ENCODE measurements around the gene UGT1A9.

Gene UGT1A9

DNA sequence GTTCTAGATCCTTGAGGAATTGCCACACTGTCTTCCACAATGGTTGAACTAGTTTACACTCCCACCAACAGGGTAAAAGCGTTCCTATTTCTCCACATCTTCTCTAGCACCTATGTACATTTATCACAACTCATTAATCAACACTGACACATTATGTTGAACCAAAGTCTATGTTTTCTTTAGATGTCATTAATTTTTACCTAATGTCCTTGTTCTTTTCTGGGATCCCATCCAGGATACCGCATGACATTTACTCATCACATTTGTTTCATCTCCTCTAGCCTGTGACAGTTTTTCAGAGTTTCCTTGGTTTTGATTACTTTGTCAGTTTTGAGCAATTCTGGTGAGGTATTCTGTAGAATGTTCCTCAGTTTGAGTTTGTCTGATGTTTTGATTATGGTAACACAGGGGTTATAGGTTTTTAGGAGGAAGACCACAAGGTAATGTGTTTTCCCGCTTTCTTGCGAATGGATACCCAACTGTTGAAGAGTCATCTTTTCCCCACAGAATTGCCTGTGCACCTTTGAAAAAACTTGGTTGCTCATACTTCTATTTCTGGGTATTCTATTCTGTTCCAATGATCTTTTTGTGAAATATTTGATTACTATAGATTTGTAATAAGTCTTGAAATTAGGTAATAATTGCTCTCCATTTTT is 3.0 kb upstream of the UGT1A9 start:
- DNase-seq (ENCODE audit: low read depth): no peak
- TF ChIP-seq, protein P1, sequence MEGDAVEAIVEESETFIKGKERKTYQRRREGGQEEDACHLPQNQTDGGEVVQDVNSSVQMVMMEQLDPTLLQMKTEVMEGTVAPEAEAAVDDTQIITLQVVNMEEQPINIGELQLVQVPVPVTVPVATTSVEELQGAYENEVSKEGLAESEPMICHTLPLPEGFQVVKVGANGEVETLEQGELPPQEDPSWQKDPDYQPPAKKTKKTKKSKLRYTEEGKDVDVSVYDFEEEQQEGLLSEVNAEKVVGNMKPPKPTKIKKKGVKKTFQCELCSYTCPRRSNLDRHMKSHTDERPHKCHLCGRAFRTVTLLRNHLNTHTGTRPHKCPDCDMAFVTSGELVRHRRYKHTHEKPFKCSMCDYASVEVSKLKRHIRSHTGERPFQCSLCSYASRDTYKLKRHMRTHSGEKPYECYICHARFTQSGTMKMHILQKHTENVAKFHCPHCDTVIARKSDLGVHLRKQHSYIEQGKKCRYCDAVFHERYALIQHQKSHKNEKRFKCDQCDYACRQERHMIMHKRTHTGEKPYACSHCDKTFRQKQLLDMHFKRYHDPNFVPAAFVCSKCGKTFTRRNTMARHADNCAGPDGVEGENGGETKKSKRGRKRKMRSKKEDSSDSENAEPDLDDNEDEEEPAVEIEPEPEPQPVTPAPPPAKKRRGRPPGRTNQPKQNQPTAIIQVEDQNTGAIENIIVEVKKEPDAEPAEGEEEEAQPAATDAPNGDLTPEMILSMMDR (IDR thresholded peaks at IDR 0.05; ENCODE audit: low read length, missing control alignments): no peak
- H3K4me3 ChIP-seq (replicated peaks; ENCODE audit: low read depth, low read length): no peak overlapping the region

- TF ChIP-seq, protein P1 (IDR thresholded peaks at IDR 0.05; ENCODE audit: low read length, missing control alignments): no peak
- no peak for DNase-seq (ENCODE audit: low read depth)
- no peak overlapping the region for H3K4me3 ChIP-seq (replicated peaks; ENCODE audit: low read depth, low read length)
Measured at GRCh38 chr2:233672886-233673285, 1.2 kb downstream of the UGT1A9 start.

DNA sequence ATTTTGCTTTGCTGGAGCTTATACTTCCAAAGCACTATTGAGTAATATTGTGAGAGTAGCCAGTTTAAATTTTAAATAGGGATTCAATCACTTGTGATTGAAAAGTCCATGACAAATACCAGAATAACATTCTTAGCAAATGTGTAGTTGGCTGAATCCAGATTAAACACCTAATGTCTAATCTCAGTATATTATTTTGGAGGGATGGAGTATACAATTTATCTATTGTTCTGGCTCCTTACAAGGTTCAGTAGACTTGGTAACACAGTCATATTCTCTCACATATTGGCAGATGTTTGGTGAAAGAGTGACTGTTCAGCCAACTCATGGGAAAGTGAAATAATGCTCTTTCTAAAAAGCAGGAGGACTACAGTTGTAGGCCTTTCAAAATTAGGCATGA is 2.2 kb downstream of the UGT1A9 start:
- TF ChIP-seq, protein P1 (IDR thresholded peaks at IDR 0.05; ENCODE audit: low read length, missing control alignments): no peak
- no peak overlapping the region for H3K4me3 ChIP-seq (replicated peaks; ENCODE audit: low read depth, low read length)
- no peak for DNase-seq (ENCODE audit: low read depth)

- TF ChIP-seq, protein P1 (IDR thresholded peaks at IDR 0.05; ENCODE audit: low read length, missing control alignments): no peak
- no peak overlapping the region for H3K4me3 ChIP-seq (replicated peaks; ENCODE audit: low read depth, low read length)
- no peak for DNase-seq (ENCODE audit: low read depth)
Measured at GRCh38 chr2:233674314-233674713, 2.6 kb downstream of the UGT1A9 start.

- H3K4me3 ChIP-seq (replicated peaks; ENCODE audit: low read depth, low read length): no peak overlapping the region
- DNase-seq (ENCODE audit: low read depth): no peak
- TF ChIP-seq, protein P1 (IDR thresholded peaks at IDR 0.05; ENCODE audit: low read length, missing control alignments): no peak
Measured at GRCh38 chr2:233674995-233675394, 3.3 kb downstream of the UGT1A9 start.

DNA sequence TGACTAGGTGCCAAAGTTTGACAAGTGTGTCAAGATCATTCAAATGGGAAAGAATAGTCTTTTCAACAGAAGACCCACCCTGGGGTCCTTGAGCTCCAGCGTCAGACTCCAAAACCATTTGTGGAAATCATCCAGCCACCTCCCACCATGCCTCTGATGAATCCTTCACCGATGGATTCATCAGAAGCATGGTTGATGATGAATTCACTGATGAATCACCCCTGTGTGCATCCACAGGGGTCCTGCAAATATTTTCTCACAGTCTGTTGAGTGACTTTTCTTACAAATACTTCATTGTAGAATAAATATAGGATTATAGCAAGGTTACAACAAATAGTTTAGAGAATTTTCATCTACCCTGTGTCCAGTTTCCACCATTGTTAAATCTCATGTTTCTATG is 4.3 kb downstream of the UGT1A9 start:
- H3K4me3 ChIP-seq (replicated peaks; ENCODE audit: low read depth, low read length): no peak overlapping the region
- TF ChIP-seq, protein P1 (IDR thresholded peaks at IDR 0.05; ENCODE audit: low read length, missing control alignments): no peak

GRCh38 chr2:233679196-233679595 is 7.5 kb downstream of the UGT1A9 start:
- DNase-seq (ENCODE audit: low read depth): no peak
- TF ChIP-seq, protein P1 (IDR thresholded peaks at IDR 0.05; ENCODE audit: low read length, missing control alignments): no peak
- no peak overlapping the region for H3K4me3 ChIP-seq (replicated peaks; ENCODE audit: low read depth, low read length)

More for the DNA sequence above, 4.3 kb downstream of the UGT1A9 start:
- DNase-seq (ENCODE audit: low read depth): no peak

Data from fibroblast of pulmonary artery (primary cell).